GM21786 (cell line): ENCODE data around the gene ADGRA3.
A peak's percentile ranks its signal among the peaks of the same experiment; 100 is the strongest.

Source experiments
- ATAC-seq: cut with Tn5 transposase; IDR thresholded peaks from one replicate; pipeline ENCODE4 v1.9.1; 2021; ENCODE audit not compliant: unreplicated experiment

The ADGRA3 gene

GRCh38 chr4:22515888-22516541, at the start of gene ADGRA3:
Gene ADGRA3 (minus strand): TSS chr4:22516066. CDS start chr4:22515784, 282 bp downstream.
- ATAC-seq, result peak; percentile 53

- ATAC-seq, result no peak
Observed at GRCh38 chr4:22556495-22556894, 40.6 kb upstream of the ADGRA3 start.

- ATAC-seq, result no peak
Observed at GRCh38 chr4:22554670-22555069, 38.8 kb upstream of the ADGRA3 start.

- no peak for ATAC-seq
Observed at GRCh38 chr4:22553560-22553959, 37.7 kb upstream of the ADGRA3 start.

- ATAC-seq, result no peak
Observed at GRCh38 chr4:22552812-22553211, 36.9 kb upstream of the ADGRA3 start.

- ATAC-seq, result no peak
Observed at GRCh38 chr4:22551550-22551949, 35.7 kb upstream of the ADGRA3 start.

GRCh38 chr4:22546299-22546698, 30.4 kb upstream of the ADGRA3 start:
- ATAC-seq, result no peak

- ATAC-seq, result no peak
Observed at GRCh38 chr4:22539251-22539650, 23.4 kb upstream of the ADGRA3 start.

GRCh38 chr4:22537864-22538263, 22.0 kb upstream of the ADGRA3 start:
- ATAC-seq, result no peak

GRCh38 chr4:22534374-22534773, 18.5 kb upstream of the ADGRA3 start:
- no peak for ATAC-seq

GRCh38 chr4:22532896-22533295, 17.0 kb upstream of the ADGRA3 start:
- no peak for ATAC-seq

GRCh38 chr4:22532117-22532516, 16.3 kb upstream of the ADGRA3 start:
- no peak for ATAC-seq

- no peak for ATAC-seq
Observed at GRCh38 chr4:22531311-22532019, 15.6 kb upstream of the ADGRA3 start.

GRCh38 chr4:22524895-22525294, 9.0 kb upstream of the ADGRA3 start:
- ATAC-seq, result no peak

GRCh38 chr4:22522706-22523501, 7.0 kb upstream of the ADGRA3 start:
- ATAC-seq, result no peak

- ATAC-seq, result no peak
Observed at GRCh38 chr4:22522206-22522605, 6.3 kb upstream of the ADGRA3 start.

GRCh38 chr4:22521240-22521639, 5.4 kb upstream of the ADGRA3 start:
- no peak for ATAC-seq

- ATAC-seq, result peak; percentile 33
Observed at GRCh38 chr4:22515145-22515887, 550 bp downstream of the ADGRA3 start.

GRCh38 chr4:22514481-22514880, 1.4 kb downstream of the ADGRA3 start:
- no peak for ATAC-seq

GRCh38 chr4:22514001-22514400, 1.9 kb downstream of the ADGRA3 start:
- ATAC-seq, result no peak

GRCh38 chr4:22512306-22512705, 3.6 kb downstream of the ADGRA3 start:
- ATAC-seq, result no peak
